Testis (tissue), 3 donors: ENCODE data around the gene SHISA6. TPM values are rescaled to one million over a fixed set of nuclear protein-coding genes. Genes with fewer than 3 reads are reported as not detected.

Source experiments
- DNase-seq: peaks from one replicate; pipeline ENCODE4 v3.0.0-alpha.2; 2019
- H3K27ac ChIP-seq, 2 donors: fragments of 200-600 bp; sonication (generic); one replicate each; pipeline ENCODE4 v1.5.1; 2019
- H3K27me3 ChIP-seq: fragments of 200-600 bp; sonication (generic); one replicate; pipeline ENCODE4 v1.5.1; 2019
- H3K36me3 ChIP-seq: fragments of 200-600 bp; sonication (generic); one replicate; pipeline ENCODE4 v1.5.1; 2017; ENCODE audit warnings: low read depth; ENCODE audit errors: missing control alignments
- H3K4me1 ChIP-seq: fragments of 200-600 bp; sonication (generic); one replicate; pipeline ENCODE4 v1.5.1; 2019
- H3K4me3 ChIP-seq, 2 donors: fragments of 200-600 bp; sonication (generic); one replicate each; pipeline ENCODE4 v1.5.1; 2017 to 2019
- H3K9me3 ChIP-seq: fragments of 200-600 bp; sonication (generic); one replicate; pipeline ENCODE4 v1.5.1; 2017
- POLR2A ChIP-seq: fragments of 450-650 bp; IDR thresholded peaks from one replicate; pipeline ENCODE4 v1.6.1; 2017; ENCODE audit warnings: antibody characterized with exemption, mild to moderate bottlenecking, moderate library complexity
- WGBS, 2 donors: methylation state at CpG; one replicate each; pipeline ENCODE4 v1.1.5; 2018; 5-methylcytosine and 5-hydroxymethylcytosine counted together
- intact Hi-C: fragments of 100-400 bp; cut with DNase I; formaldehyde crosslinking; loops from one replicate; pipeline ENCODE4 v1.15.1; 2023; ENCODE audit warnings: low total_unique reads
- polyA plus RNA-seq: library from polyadenylated mRNA; stranded (reverse); fragments of 350-450 nt; fragmentation: Illumina TruSeq; extraction: RNeasy Lipid Tissue Mini Kit (QIAGEN cat#74804); gene quantifications from one replicate; pipeline ENCODE4 v1.2.3, GENCODE V29; 2014; ENCODE audit warnings: low read depth, low replicate concordance; ENCODE audit not compliant: insufficient read depth
- total RNA-seq, 2 donors: library from RNA; depleted of rRNA; stranded (reverse); fragments of >200 nt; gene quantifications; one replicate each; pipeline ENCODE4 v1.2.3, GENCODE V29; 2016
- TF ChIP-seq, protein P1 (sequence below), 3 experiments: fragments of 450-650 bp in 2 of 3; fragments of 200-600 bp in 1 of 3; sonication (generic) in 1 of 3; IDR thresholded peaks; one replicate each; pipeline ENCODE4 v1.5.1; 2016 to 2019; ENCODE audit warnings: antibody characterized with exemption in 3 of 3, mild to moderate bottlenecking in 2 of 3, moderate library complexity in 1 of 3

Gene SHISA6
- total and polyA plus RNA-seq, 3 donors from 2014 or later: 4.0 to 10.3 (median 7.5) TPM

DNA sequence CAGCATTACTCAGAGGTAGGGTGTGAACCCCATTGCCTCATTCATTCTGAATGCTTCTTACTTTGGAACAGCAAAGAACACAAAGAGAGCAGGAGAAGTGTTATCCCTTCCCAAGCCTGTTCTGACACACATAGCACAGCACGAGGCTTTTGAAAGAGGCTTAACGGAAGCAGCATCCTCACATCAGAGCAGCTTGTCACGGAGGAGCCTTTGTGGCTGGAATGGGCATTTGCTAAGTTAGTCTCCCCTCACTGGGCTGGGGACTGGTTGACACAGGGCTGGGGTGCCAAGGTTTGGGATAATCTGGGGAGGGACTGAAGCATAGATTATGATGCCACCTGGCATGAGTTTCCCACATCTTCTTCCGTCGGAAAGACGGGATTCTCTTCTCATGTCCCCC, 189.7 kb downstream of the SHISA6 start:
- WGBS, 2 donors: 93% methylated on average over 6 of the region's 6 CpGs
- no peaks in the 10 kb centered on the region for H3K36me3 ChIP-seq
- TF ChIP-seq, protein P1, sequence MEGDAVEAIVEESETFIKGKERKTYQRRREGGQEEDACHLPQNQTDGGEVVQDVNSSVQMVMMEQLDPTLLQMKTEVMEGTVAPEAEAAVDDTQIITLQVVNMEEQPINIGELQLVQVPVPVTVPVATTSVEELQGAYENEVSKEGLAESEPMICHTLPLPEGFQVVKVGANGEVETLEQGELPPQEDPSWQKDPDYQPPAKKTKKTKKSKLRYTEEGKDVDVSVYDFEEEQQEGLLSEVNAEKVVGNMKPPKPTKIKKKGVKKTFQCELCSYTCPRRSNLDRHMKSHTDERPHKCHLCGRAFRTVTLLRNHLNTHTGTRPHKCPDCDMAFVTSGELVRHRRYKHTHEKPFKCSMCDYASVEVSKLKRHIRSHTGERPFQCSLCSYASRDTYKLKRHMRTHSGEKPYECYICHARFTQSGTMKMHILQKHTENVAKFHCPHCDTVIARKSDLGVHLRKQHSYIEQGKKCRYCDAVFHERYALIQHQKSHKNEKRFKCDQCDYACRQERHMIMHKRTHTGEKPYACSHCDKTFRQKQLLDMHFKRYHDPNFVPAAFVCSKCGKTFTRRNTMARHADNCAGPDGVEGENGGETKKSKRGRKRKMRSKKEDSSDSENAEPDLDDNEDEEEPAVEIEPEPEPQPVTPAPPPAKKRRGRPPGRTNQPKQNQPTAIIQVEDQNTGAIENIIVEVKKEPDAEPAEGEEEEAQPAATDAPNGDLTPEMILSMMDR (IDR thresholded peaks at IDR 0.05): no peak
- TF ChIP-seq POLR2A: no peak
- DNase-seq: no peak
- intact Hi-C loops: no loop called here
- H3K4me3 ChIP-seq: no peak overlapping the region
- no peak overlapping the region for H3K27ac ChIP-seq
- H3K9me3 ChIP-seq: no peaks in the 10 kb centered on the region
- no peaks in the 10 kb centered on the region for H3K4me1 ChIP-seq
- no peaks in the 10 kb centered on the region for H3K27me3 ChIP-seq

DNA sequence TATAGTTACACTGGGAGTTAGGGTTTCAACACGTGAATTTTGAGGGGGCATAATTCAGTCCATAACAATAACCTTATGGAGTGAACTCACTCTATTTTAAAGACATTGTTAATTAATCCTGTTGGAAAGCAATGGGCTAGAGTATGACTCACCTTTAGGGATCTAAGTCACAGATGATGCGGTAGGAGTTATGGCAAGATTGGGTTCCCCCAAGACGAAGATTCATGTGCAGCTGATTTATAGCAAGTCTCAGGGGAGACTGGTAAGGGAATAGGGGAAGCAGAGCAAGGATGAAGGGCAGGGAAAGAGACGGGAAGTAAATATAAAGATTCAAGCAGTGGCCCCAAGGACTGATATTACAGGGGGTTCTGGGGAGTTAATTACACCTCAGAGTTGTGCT, 197.7 kb downstream of the SHISA6 start:
- no peak for DNase-seq
- Histone ChIP-seq H3K27ac (no peak overlapping the region), H3K36me3 (no peaks in the 10 kb centered on the region), H3K9me3 (no peaks in the 10 kb centered on the region), H3K4me3 (no peak overlapping the region), H3K4me1 (no peaks in the 10 kb centered on the region), H3K27me3 (no peaks in the 10 kb centered on the region)
- no peak for TF ChIP-seq POLR2A
- TF ChIP-seq, protein P1 (IDR thresholded peaks at IDR 0.05): no peak
- 72 to 80% methylated on average over 4 of the region's 4 CpGs for WGBS, 2 donors
- intact Hi-C loops: no loop called here

DNA sequence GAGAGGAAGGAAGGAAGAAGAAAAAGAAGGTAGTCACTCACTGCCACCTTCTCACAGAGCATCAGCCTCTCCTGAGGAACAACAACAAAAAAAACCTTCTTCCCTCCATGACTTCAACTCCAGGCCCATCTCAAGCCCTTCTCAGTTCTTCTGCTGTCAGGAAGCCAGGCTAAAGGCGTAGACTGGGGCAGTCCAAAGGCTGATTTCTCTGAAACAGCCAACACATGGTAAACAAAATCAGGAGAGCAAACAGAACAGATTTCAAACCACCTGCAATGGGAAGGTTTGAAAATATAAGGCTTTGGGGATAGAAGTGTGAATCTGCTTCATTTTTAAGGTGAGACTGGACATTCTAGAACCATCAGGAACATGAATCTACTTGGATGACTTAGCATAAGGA, 200.0 kb downstream of the SHISA6 start:
- Histone ChIP-seq H3K27me3 (no peaks in the 10 kb centered on the region), H3K36me3 (no peaks in the 10 kb centered on the region), H3K4me3 (no peak overlapping the region), H3K27ac (no peak overlapping the region), H3K4me1 (no peaks in the 10 kb centered on the region), H3K9me3 (no peaks in the 10 kb centered on the region)
- intact Hi-C loops: no loop called here
- TF ChIP-seq POLR2A: no peak
- TF ChIP-seq, protein P1 (IDR thresholded peaks at IDR 0.05): no peak
- 85 to 93% methylated on average over 1 of the region's 1 CpG for WGBS, 2 donors
- DNase-seq: no peak

GRCh38 chr17:11446316-11446715, 205.3 kb downstream of the SHISA6 start:
- intact Hi-C loops: no loop called here
- TF ChIP-seq, protein P1 (IDR thresholded peaks at IDR 0.05): no peak
- no peak for TF ChIP-seq POLR2A
- Histone ChIP-seq H3K36me3 (no peaks in the 10 kb centered on the region), H3K27ac (no peak overlapping the region), H3K27me3 (no peaks in the 10 kb centered on the region), H3K4me1 (no peaks in the 10 kb centered on the region), H3K4me3 (no peak overlapping the region), H3K9me3 (no peaks in the 10 kb centered on the region)
- no peak for DNase-seq
- 75 to 89% methylated on average over 4 of the region's 4 CpGs for WGBS, 2 donors

GRCh38 chr17:11454096-11454495, 213.1 kb downstream of the SHISA6 start:
- WGBS, 2 donors: 90 to 94% methylated on average over 7 of the region's 7 CpGs
- no peaks in the 10 kb centered on the region for H3K36me3 ChIP-seq
- no peak for TF ChIP-seq POLR2A
- TF ChIP-seq, protein P1 (IDR thresholded peaks at IDR 0.05): no peak
- H3K27me3 ChIP-seq: no peaks in the 10 kb centered on the region
- no peaks in the 10 kb centered on the region for H3K4me1 ChIP-seq
- no peak overlapping the region for H3K4me3 ChIP-seq
- no peak for DNase-seq
- no peak overlapping the region for H3K27ac ChIP-seq
- no peaks in the 10 kb centered on the region for H3K9me3 ChIP-seq
- intact Hi-C loops: no loop called here
